Adipose tissue (tissue), 3 donors: ENCODE measurements around the gene ORC6. TPM values are rescaled to one million over a fixed set of nuclear protein-coding genes. Genes with fewer than 3 reads are reported as not detected.

ENCODE experiments used
- H3K27ac ChIP-seq: one replicate; pipeline ENCODE4 v1.5.1; 2013; ENCODE audit warnings: low read depth, low read length
- WGBS, 3 donors: extraction: QIAGEN DNeasy Blood & Tissue Kit; methylation state at CpG; one replicate each; pipeline ENCODE4 v1.1.7; 2013; 5-methylcytosine and 5-hydroxymethylcytosine counted together
- polyA plus RNA-seq, 3 donors: library from polyadenylated mRNA; stranded (reverse); fragments of 200-250 nt; gene quantifications; one replicate each; pipeline ENCODE4 v1.2.3, GENCODE V29; 2013
- donor health status: healthy with polysubstance abuse.
- donor health status: Bipolar disorder and iron deficiency.
- donor health status: healthy.

The ORC6 gene
- polyA plus RNA-seq, 3 donors = 0.41 to 0.67 (median 0.46) TPM

DNA sequence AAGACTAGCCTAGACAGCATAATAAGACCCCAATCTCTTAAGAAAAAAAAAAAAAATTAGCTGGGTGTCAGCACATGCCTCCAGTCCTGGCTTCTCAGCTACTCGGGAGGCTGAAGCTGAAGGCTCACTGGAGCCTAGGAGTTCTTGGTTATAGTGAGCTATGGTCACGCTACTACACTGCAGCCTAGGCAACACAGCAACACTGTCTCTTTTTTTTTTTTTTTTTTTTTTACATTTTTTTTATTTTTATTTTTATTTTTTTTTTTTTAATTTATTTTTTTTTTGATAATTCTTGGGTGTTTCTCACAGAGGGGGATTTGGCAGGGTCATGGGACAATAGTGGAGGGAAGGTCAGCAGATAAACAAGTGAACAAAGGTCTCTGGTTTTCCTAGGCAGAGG lies 4.1 kb downstream of the ORC6 start:
- 95 to 100% (median 98%) methylated on average over 2 of the region's 2 CpGs for WGBS, 3 donors
- no peak overlapping the region for H3K27ac ChIP-seq

DNA sequence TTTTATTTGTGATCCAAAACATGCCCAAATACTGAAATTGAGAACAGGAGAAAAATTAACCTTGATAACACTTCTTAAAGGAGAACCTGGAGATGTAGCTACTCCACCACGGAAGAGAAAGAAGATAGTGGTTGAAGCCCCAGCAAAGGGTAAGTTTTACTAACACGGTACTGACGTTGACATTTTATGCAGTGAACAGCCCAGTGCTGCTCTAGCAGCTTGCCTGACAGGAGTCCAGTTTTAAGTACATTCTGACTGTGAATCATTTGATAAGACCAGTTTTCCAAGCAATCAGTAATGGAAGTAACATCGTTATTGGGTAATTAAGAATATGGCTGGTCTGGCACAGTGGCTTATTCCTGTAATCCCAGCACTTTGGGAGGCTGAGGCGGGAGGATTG lies 6.5 kb downstream of the ORC6 start:
- WGBS, 3 donors = 89 to 97% (median 96%) methylated on average over 5 of the region's 5 CpGs
- H3K27ac ChIP-seq = no peak overlapping the region

DNA sequence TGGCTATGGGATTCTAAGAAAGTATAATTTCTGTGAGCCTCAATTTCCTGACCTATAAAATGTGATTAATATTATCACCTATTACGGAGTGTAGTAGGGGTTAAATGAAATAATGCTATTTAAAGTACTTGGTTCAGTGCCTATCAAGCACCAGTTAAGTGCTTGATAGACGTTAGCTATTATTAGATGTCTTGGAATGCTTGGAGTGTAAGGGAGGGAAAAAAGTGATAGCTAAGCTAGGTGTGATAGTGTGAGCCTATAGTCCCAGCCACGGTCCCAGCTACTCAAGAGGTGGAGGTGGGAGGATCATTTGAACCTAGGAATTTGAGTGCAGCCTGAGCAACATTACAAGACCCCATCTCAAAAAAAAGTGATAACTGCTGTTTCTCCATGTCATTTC lies 7.5 kb downstream of the ORC6 start:
- H3K27ac ChIP-seq = no peak overlapping the region
- 43 to 83% (median 77%) methylated on average over 3 of the region's 3 CpGs for WGBS, 3 donors

DNA sequence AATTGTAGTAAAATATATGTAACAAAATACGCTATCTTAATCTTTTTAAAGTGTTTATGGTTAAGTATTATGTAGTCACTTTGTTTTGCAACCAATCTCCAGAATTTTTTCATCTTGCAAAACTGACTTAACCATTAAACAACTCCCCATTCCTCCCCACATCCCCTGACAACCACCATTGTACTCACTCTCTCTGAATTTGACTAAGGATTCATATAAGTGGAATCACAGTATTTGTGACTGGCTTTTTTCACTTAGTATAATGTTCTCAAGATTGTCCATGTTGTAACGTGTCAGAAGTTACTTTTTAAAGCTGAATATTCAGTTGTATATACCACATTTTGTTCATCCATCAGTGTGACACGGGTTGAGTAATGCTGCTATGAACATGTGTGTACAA lies 10.6 kb downstream of the ORC6 start:
- H3K27ac ChIP-seq = no peak overlapping the region
- 93 to 96% (median 94%) methylated on average over 3 of the region's 3 CpGs for WGBS, 3 donors

DNA sequence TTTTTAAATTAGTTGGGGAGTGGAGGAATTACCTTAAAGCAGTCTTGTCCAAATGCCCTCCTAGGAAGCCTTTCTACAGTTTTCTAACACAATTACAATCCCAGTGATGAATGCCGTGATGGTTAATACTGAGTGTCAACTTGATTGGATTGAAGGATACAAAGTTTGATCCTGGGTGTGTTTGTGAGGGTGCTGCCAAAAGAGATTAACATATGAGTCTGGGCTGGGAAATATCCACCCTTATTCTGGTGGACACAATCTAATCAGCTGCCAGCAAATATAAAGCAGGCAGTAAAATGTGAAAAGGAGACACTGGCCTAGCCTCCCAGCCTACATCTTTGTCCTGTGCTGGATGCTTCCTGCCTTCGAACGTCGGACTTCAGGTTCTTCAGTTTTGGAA lies 12.2 kb downstream of the ORC6 start:
- H3K27ac ChIP-seq = no peak overlapping the region
- WGBS, 3 donors = 88 to 94% (median 89%) methylated on average over 4 of the region's 4 CpGs

DNA sequence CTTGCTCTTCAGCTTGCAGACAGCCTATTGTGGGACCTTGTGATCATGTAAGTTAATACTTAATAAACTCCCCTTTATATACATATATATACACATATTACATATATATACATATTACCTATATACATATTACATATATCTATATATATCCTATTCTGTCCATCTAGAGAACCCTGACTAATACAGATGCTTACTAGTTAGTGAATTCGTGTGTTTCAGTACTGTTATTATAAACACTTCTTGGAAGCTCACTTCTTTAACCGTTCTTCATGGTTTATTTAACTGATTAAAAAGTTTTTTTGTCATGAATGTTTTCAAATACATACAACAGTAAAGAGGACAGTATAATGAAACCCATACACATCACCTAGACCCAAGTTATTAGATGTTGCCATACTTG lies 12.6 kb downstream of the ORC6 start:
- no peak overlapping the region for H3K27ac ChIP-seq
- 86 to 96% (median 92%) methylated on average over 2 of the region's 2 CpGs for WGBS, 3 donors

DNA sequence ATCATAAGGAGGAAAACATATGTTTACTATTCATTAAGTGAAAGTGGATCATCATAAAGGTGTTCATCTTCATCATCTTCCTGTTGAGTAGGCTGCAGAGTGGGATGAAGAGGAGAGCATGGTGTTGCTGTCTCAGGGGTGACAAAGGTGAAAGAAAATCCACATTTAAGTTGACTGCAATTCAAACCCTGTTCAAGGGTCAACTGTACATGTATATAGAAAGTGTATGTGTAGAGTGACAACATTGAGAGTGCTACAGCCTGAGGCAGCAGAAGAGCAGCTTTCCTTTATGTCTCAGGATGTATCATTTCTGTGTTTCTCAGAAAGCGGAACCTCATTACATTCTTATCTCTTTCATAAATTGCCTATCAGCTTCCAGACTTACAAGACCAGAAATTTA lies 17.2 kb downstream of the ORC6 start:
- WGBS, 3 donors = 0% methylated on average over 1 of the region's 1 CpG

DNA sequence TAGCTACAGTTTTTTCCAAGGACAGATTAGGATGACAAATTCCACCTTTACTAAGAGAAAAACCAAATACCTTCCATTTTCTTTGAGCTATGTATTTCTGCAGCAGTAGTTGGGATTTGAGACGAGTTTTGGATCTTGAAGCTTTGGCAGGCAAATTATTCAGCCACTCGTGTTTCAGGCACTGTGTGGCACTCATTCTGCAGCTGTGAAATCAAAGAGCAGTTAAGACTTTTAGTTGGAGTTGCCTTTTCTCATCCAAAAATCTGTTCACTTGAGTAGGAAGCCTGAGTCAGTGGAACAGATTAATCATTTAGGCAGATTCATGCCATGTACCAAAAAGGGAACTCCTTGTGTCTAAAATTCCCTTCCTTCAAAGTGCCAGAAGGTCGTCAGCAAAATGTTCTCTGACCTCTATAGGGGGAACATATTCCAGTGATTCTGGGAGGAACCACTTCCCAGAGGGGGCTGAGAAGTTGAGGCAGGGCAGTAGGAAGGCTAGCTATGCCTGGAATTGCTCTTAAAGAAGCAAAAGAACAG lies 20.1 kb downstream of the ORC6 start:
- WGBS, 3 donors = 35 to 43% (median 38%) methylated on average over 3 of the region's 3 CpGs
- no peak overlapping the region for H3K27ac ChIP-seq

More for the DNA sequence above, 17.2 kb downstream of the ORC6 start:
- H3K27ac ChIP-seq = no peak overlapping the region

DNA sequence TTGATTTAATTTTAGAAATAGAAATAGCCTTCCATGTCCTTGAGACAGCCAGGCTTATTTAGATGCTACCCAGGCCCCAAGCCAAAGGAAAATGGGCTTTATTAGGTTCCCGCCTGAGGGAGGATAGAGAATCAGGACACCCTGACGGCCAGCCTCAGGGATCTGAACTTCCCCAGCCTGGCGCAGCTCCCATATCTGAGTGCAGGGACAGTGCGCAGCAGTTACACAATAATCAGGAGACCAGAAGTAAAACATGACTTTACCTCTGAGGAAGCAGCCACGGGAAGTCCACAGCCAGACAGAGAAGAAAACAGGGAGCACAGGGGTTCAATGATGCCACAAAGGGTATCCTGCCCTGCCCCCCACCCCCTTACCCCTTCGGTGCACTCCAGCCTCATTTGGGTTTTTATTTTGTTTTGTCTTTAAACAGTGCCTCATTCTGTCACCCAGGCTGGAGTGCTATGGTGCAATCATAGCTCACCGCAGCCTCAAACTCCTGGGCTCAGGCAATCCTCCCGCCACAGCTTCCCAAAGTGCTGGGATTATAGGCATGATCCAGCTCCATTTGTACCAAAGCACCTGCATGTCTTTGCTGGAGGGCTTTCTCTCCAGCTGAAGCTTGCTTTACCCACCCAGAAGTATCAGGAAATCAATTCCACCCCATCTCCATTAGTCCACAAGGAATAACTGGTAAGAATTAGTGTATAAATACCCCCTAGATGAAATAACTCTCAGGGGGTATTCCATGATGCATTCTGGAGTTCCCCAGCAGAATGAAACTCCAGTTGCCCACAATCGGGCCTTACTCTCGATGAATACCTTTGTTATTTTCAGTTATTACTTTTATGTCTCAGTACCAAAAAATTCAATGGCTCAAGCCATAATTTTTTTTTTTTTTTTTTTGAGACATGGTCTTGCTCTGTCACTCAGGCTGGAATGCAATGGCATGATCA lies 21.9 kb downstream of the ORC6 start:
- H3K27ac ChIP-seq = no peak overlapping the region
- 57 to 84% (median 60%) methylated on average over 10 of the region's 10 CpGs for WGBS, 3 donors

DNA sequence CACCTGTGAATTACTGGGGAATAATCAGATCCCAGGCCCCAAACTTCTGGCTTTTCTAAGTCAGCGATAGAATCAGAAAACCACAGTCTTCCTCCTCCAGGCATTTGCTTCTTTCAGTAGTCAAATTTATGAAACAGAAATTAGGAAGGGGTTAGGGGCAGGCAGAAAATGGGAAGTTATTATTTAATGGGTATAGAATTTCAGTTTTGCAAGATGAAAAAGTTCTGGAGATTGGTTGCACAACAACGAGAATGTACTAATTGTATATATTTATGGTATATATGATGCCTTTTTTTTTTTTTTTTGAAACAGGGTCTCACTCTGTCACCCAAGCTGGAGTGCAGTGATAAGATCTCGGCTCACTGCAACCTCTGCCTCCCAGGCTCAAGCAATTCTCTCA lies 23.5 kb downstream of the ORC6 start:
- no peak overlapping the region for H3K27ac ChIP-seq
- WGBS, 3 donors = 53 to 82% (median 56%) methylated on average over 3 of the region's 3 CpGs

DNA sequence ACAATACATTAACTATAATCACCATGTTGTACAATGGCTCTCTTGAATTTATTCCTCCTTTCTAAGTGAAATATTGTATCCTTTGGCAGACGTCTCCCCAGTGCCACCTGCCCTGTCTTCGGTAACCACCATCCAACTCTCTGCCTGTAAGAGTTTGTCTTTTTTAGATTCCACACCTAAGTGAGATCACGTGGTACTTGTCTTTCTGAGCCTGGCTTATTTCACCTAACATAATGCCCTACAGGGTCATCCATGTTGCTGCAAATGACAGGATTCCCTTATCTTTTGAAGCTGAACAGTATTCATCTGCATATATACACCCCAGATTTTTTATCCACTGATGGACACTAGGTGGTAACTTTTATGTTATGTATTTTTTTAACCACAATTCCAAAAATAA lies 24.2 kb downstream of the ORC6 start:
- WGBS, 3 donors = 55 to 69% (median 56%) methylated on average over 3 of the region's 3 CpGs
- H3K27ac ChIP-seq = no peak overlapping the region

DNA sequence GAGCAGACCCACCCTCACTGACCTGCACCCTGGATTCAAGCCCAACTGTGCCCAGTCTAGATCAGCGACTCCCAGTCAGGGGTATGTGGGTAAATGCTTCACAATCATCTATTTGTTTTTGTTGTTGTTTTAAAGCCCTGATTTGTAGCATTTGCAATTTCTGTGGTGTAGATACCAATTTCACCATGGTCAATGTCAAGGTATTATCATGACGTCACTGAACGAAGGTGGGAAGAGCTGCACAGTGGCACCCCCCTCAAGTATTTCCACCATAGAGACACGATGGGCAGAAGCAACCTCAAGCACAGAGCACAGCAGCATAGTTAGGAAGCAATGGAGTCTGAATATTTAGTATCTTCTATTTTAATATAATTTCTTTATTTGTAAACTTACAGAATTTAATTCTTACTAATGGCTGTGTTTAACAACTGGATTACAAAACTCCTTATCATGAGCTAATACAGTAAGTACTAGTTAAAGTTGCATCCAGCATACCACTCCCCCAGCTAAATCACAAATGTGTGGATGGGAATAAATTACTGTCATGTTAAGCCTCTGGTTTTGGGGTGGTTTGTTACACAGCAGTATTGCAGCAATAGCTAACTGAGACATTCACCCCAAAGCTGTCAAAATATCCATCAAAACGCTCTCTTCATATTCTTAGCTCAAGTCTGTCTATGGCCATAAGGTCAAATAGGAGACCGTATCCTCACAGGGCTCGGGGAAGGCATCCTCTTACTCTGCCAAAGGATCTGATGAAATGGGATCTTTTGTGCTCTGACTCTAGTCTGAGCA lies 25.5 kb downstream of the ORC6 start:
- 85 to 91% (median 88%) methylated on average over 7 of the region's 7 CpGs for WGBS, 3 donors
- H3K27ac ChIP-seq = no peak overlapping the region

DNA sequence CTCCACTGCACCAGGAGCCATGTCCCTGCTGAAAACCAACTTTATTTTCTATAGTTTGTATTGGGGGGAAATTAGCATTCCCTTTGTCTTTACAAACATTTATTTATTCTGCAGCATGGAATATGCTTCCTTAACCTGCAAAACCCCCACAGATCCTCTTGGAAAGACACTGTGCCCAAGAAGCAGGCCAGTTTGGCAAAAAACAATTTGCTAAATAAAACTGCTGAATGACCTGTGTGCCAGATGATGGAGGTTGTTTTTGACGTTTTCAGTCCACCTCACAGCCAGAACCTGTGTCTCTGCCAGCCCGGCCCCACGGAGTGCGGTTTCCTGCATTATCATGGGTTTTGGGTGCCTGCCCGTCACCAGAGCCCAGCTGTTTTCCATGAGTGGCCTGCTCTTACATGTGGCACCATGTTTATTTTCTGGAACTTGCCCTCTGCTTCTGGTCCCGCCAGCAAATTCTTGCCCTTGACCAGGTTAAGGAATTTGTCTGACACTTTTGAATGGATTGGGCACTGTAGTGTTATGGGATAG lies 26.4 kb downstream of the ORC6 start:
- 45 to 71% (median 48%) methylated on average over 6 of the region's 6 CpGs for WGBS, 3 donors
- H3K27ac ChIP-seq = no peak overlapping the region

DNA sequence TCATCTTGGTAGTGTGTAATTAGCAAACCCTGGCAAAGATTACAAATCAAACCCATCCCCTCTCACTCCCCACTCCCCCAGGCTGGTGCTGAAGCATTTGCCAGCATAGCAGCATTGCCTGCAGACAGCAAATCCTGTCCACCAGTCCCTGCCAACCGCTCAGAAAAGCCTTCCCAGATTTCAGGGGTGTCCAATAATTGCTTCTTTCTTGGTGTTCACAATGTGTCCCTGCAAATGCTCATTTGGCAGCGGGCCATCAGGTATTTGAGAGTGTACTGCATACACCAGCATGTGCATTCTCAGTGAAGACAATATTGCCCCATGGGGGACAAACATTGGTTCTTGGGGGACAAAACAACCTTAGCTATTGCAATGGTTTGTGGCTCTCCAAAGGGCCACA lies 28.2 kb downstream of the ORC6 start:
- 71 to 82% (median 74%) methylated on average over 2 of the region's 2 CpGs for WGBS, 3 donors
- H3K27ac ChIP-seq = no peak overlapping the region

DNA sequence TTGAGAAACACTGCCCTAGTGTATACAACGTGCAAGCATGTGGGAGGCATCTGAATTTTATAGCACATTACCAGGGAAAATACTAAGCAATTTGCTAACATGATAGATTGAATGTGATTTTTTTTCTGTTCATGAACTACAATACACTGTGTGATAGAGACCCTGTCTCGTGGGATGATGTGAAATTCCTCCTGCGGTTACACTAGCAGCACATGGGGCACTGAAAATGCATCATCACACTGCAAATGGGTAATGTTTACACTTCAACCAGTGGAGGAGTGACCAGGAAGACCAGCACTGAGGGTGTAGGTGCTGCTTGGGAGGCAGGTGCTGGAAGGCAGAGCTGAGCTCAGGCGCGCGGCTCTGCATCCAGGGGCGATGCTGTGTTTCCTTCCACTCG lies 28.8 kb downstream of the ORC6 start:
- WGBS, 3 donors = 76 to 81% (median 79%) methylated on average over 8 of the region's 8 CpGs
- no peak overlapping the region for H3K27ac ChIP-seq

DNA sequence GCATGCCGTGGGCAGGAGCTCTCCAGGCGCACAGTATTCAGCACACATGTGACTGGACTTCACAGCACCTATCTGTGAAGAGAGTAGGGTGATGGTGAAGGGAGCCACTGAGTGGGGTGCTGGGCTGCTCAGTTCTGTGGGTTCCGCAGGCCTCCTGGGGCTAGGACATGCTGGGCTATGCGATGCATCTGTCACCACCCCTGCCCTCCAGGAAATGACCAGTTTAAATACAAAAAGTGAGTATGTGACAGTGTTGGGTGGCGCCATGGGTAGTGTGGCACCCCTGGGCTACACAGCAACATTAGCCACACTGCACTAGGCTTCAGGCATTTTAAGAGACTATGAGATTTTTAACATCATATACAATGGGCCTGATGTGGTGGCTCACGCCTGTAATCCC lies 30.1 kb downstream of the ORC6 start:
- H3K27ac ChIP-seq = no peak overlapping the region
- 95 to 96% (median 96%) methylated on average over 6 of the region's 6 CpGs for WGBS, 3 donors

DNA sequence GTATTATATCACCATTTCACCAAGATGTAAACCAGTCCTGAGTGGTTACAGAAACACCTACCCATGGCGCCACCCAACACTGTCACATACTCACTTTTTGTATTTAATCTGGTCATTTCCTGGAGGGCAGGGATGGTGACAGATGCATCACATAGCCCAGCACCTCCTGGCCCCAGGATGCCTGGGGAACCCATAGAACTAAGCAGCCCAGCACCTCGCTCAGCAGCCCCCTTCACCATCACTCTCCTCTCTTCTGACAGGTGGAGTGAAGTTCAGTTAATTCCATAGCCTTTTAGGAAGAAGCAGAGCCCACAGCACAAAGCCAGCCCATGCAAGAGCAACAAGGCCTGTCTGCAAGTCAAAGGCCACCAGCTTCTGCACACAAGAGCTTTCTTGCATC lies 31.2 kb downstream of the ORC6 start:
- 90 to 93% (median 91%) methylated on average over 2 of the region's 2 CpGs for WGBS, 3 donors
- H3K27ac ChIP-seq = no peak overlapping the region

DNA sequence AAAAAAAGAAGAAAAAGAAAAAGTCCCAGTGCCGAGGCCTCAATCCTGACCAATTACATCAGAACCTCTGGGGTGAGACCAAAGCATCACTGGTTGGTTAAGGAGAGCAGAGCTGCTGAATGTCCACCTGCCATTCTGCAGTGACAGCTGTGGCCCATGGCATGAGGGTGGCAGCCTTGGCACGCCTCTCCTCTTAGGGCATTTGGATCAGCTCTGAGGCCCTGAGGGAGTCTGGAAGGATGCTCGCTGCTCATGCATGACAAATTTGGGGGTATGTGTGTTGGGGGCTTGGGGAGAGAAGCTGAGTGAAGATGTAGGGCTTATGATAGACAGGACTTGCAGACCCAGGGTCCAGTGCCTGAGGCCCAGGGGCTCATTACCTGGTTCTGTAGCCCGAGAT lies 32.4 kb downstream of the ORC6 start:
- no peak overlapping the region for H3K27ac ChIP-seq
- 78 to 88% (median 86%) methylated on average over 4 of the region's 4 CpGs for WGBS, 3 donors

DNA sequence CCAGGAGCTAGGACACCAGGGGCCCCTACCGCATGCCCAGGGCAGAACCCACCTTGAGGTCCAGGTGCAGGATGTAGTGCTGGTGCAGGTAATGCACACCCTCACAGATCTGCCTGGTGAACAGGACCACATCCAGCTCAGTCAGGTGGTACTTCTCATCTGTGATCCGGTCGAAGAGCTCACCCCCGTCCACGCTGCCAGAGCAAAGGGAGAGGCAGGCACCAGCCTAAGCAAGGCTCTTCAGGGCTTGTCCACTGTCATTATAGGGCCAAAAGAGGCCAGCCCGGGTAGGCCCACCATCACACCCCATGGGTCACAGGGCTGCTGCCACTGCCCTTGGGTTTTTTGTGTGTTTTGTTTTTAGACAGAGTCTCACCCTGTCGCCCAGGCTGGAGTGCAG lies 37.7 kb downstream of the ORC6 start:
- WGBS, 3 donors = 90 to 96% (median 94%) methylated on average over 7 of the region's 7 CpGs
- H3K27ac ChIP-seq = no peak overlapping the region
